ENCODE results near the gene RBM11.

The RBM11 gene

GRCh38 chr21:14245711-14246110 lies 29.8 kb downstream of the RBM11 start:
- FAIRE-seq (no peak), DNase-seq (ENCODE audit: insufficient read length, low spot score) (no peak)
- no peak for TF ChIP-seq CTCF (IDR thresholded peaks at IDR 0.05; ENCODE audit: insufficient read depth, missing control alignments)

GRCh38 chr21:14251336-14251735 lies 35.4 kb downstream of the RBM11 start:
- DNase-seq (ENCODE audit: insufficient read length, low spot score) (no peak), FAIRE-seq (no peak)
- TF ChIP-seq CTCF (IDR thresholded peaks at IDR 0.05; ENCODE audit: insufficient read depth, missing control alignments) = no peak

- peak; percentile 68 for TF ChIP-seq CTCF (IDR thresholded peaks at IDR 0.05; ENCODE audit: insufficient read depth, missing control alignments)
These were observed 43.8 kb downstream of the RBM11 start for GRCh38 chr21:14259747-14260146.

GRCh38 chr21:14260174-14260764 lies 44.3 kb downstream of the RBM11 start:
- no peak for TF ChIP-seq CTCF (IDR thresholded peaks at IDR 0.05; ENCODE audit: insufficient read depth, missing control alignments)
- no peak for DNase-seq (ENCODE audit: insufficient read length, low spot score)
- FAIRE-seq = no peak

More at GRCh38 chr21:14259747-14260146, 43.8 kb downstream of the RBM11 start:
- DNase-seq (ENCODE audit: insufficient read length, low spot score) (peak; percentile 16), FAIRE-seq (peak; percentile 82)

- FAIRE-seq (no peak), DNase-seq (ENCODE audit: insufficient read length, low spot score) (no peak)
These were observed 46.1 kb downstream of the RBM11 start for GRCh38 chr21:14262039-14262438.

GRCh38 chr21:14263879-14264278 lies 47.9 kb downstream of the RBM11 start:
- no peak for TF ChIP-seq CTCF (IDR thresholded peaks at IDR 0.05; ENCODE audit: insufficient read depth, missing control alignments)
- FAIRE-seq (no peak), DNase-seq (ENCODE audit: insufficient read length, low spot score) (no peak)

More at GRCh38 chr21:14262039-14262438, 46.1 kb downstream of the RBM11 start:
- no peak for TF ChIP-seq CTCF (IDR thresholded peaks at IDR 0.05; ENCODE audit: insufficient read depth, missing control alignments)

GRCh38 chr21:14265023-14265422 lies 49.1 kb downstream of the RBM11 start:
- DNase-seq (ENCODE audit: insufficient read length, low spot score) (no peak), FAIRE-seq (no peak)
- no peak for TF ChIP-seq CTCF (IDR thresholded peaks at IDR 0.05; ENCODE audit: insufficient read depth, missing control alignments)
